AG09309 (cell line): ENCODE data around the gene ZNF761.
A peak's percentile ranks its signal among the peaks of the same experiment; 100 is the strongest.

Experiments
- DNase-seq: peaks from one replicate; pipeline ENCODE4 v3.0.0-alpha.2; 2010; ENCODE audit warnings: low read depth
- H3K4me3 ChIP-seq: 2 replicates; pipeline ENCODE4 v1.5.1; 2011; ENCODE audit warnings: mild to moderate bottlenecking, low read depth, low read length, moderate library complexity; ENCODE audit not compliant: control insufficient read depth
- CTCF ChIP-seq: IDR thresholded peaks from 2 replicates; pipeline ENCODE4 v1.5.1; 2011; ENCODE audit warnings: mild to moderate bottlenecking, low read depth, low read length, inconsistent platforms; ENCODE audit not compliant: insufficient read depth, control insufficient read depth; ENCODE audit errors: missing control alignments

ZNF761 gene

GRCh38 chr19:53431399-53432087, at the start of gene ZNF761:
TSS of gene ZNF761 (plus strand) at chr19:53431984. CDS start at chr19:53447269, 15,285 bp downstream.
- peak; percentile 44 for DNase-seq
- H3K4me3 ChIP-seq, result peak within 1 kb of the TSS; percentile 85
- TF ChIP-seq CTCF, result peak; percentile 50

- TF ChIP-seq CTCF, result no peak
- no peak for DNase-seq
- no peak overlapping the region for H3K4me3 ChIP-seq
Measured at GRCh38 chr19:53388168-53388567, 43.6 kb upstream of the ZNF761 start.

GRCh38 chr19:53388904-53389303, 42.9 kb upstream of the ZNF761 start:
- no peak overlapping the region for H3K4me3 ChIP-seq
- no peak for DNase-seq
- no peak for TF ChIP-seq CTCF

- H3K4me3 ChIP-seq, result no peak overlapping the region
- DNase-seq, result no peak
Measured at GRCh38 chr19:53389571-53389970, 42.2 kb upstream of the ZNF761 start.

GRCh38 chr19:53389978-53390377, 41.8 kb upstream of the ZNF761 start:
- H3K4me3 ChIP-seq, result no peak overlapping the region
- no peak for DNase-seq

More at GRCh38 chr19:53389571-53389970, 42.2 kb upstream of the ZNF761 start:
- no peak for TF ChIP-seq CTCF

GRCh38 chr19:53394522-53394973, 37.2 kb upstream of the ZNF761 start:
- DNase-seq, result no peak
- TF ChIP-seq CTCF, result no peak
- peak overlapping the region; percentile 73 for H3K4me3 ChIP-seq

More at GRCh38 chr19:53389978-53390377, 41.8 kb upstream of the ZNF761 start:
- no peak for TF ChIP-seq CTCF
